NT2/D1 (cell line): ENCODE data around the gene MSI1.

Source experiments
- SUZ12 ChIP-seq: IDR thresholded peaks from 2 replicates; pipeline ENCODE4 v1.6.1; 2011; ENCODE audit not compliant: insufficient read length, insufficient read depth; ENCODE audit errors: extremely low read depth
- YY1 ChIP-seq: IDR thresholded peaks from 2 replicates; pipeline ENCODE4 v1.6.1; 2011; ENCODE audit not compliant: insufficient read length, insufficient read depth
- ZNF274 ChIP-seq: IDR thresholded peaks from 2 replicates; pipeline ENCODE4 v1.6.1; 2011; ENCODE audit warnings: mild to moderate bottlenecking, low read depth, low read length

DNA sequence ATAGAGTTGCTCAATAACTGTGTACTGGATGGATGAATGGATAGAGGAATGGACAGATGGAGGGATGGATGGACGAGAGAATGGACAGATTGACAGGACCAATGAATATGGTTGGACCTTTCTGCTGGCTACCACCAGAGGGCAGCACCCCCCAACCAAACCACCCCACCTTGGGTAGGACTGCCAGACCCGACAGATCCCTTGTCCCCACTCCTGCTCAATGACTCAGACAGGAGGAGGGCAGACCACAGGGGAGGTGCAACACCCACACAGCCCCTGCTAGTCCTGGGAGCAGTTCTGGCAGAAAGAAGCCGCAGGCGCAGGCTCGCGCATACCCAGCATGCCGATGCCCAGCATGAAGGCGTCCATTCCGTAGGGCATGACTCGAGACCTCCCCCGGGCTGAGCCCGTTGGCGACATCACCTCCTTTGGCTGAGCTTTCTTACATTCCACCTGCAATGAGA is 12.4 kb downstream of the MSI1 start:
- no peak for TF ChIP-seq SUZ12
- TF ChIP-seq YY1, result no peak
- no peak for TF ChIP-seq ZNF274
